Keratinocyte (primary cell): ENCODE data around the gene HES3. TPM values are rescaled to one million over a fixed set of nuclear protein-coding genes. Genes with fewer than 3 reads are reported as not detected.

ENCODE experiments used
- DNase-seq: peaks from one replicate; pipeline ENCODE4 v3.0.0-alpha.2; 2011; ENCODE audit warnings: low read depth, missing footprints, low spot score
- FAIRE-seq: peaks from 2 replicates; lab custom pipeline; 2011; peaks lifted over from hg19 to GRCh38; lab: Jason Lieb, UNC
- H2AFZ ChIP-seq: 2 replicates; pipeline ENCODE4 v1.6.0; 2012; ENCODE audit warnings: low read length, control low read depth, inconsistent platforms; ENCODE audit not compliant: control insufficient read depth
- H3K27ac ChIP-seq: 2 replicates; pipeline ENCODE4 v1.5.1; 2011; ENCODE audit warnings: low read length; ENCODE audit not compliant: control insufficient read depth, insufficient read depth
- H3K27me3 ChIP-seq: 3 replicates; pipeline ENCODE4 v1.6.0; 2011; ENCODE audit warnings: low read length; ENCODE audit not compliant: control insufficient read depth, insufficient read depth; ENCODE audit errors: extremely low read depth
- H3K36me3 ChIP-seq, 2 experiments: 2 replicates in 1 of 2; 3 replicates in 1 of 2; pipeline ENCODE4 v1.5.1; 2011; ENCODE audit warnings: low read length in 2 of 2, mild to moderate bottlenecking in 1 of 2; ENCODE audit not compliant: control insufficient read depth in 2 of 2, insufficient read depth in 2 of 2; ENCODE audit errors: extremely low read depth in 1 of 2
- H3K4me1 ChIP-seq: 3 replicates; pipeline ENCODE4 v1.5.1; 2011; ENCODE audit warnings: low read length; ENCODE audit not compliant: control insufficient read depth, insufficient read depth; ENCODE audit errors: extremely low read depth
- H3K4me2 ChIP-seq: 3 replicates; pipeline ENCODE4 v1.6.0; 2011; ENCODE audit warnings: low read depth, low read length; ENCODE audit not compliant: control insufficient read depth, insufficient read depth; ENCODE audit errors: extremely low read depth
- H3K4me3 ChIP-seq, 3 experiments: fragments of 200-600 bp in 1 of 3; sonication (generic) in 1 of 3; 2 replicates in 2 of 3; 3 replicates in 1 of 3; pipeline ENCODE4 v1.5.1; 2011 to 2016; ENCODE audit warnings: low read length in 3 of 3, mild to moderate bottlenecking in 3 of 3, control low read depth in 2 of 3, inconsistent platforms in 1 of 3, low read depth in 1 of 3, mixed read lengths in 1 of 3, mixed run types in 1 of 3, moderate library complexity in 1 of 3; ENCODE audit not compliant: control insufficient read depth in 2 of 3, insufficient read depth in 2 of 3; ENCODE audit errors: extremely low read depth in 1 of 3
- H3K79me2 ChIP-seq: 2 replicates; pipeline ENCODE4 v1.6.0; 2012; ENCODE audit warnings: low read length; ENCODE audit not compliant: control insufficient read depth, insufficient read depth
- H3K9ac ChIP-seq: 3 replicates; pipeline ENCODE4 v1.6.0; 2011; ENCODE audit warnings: low read length; ENCODE audit not compliant: control insufficient read depth, insufficient read depth; ENCODE audit errors: extremely low read depth
- H3K9me1 ChIP-seq: 3 replicates; pipeline ENCODE4 v1.6.0; 2011; ENCODE audit warnings: low read length; ENCODE audit not compliant: control insufficient read depth, insufficient read depth; ENCODE audit errors: extremely low read depth
- H3K9me3 ChIP-seq: 2 replicates; pipeline ENCODE4 v1.5.1; 2012; ENCODE audit warnings: low read depth, low read length; ENCODE audit not compliant: control insufficient read depth
- H4K20me1 ChIP-seq: 3 replicates; pipeline ENCODE4 v1.6.0; 2011; ENCODE audit warnings: low read length; ENCODE audit not compliant: control insufficient read depth, insufficient read depth; ENCODE audit errors: extremely low read depth
- EZH2 ChIP-seq: IDR thresholded peaks from one replicate; pipeline ENCODE4 v1.6.1; 2012; ENCODE audit warnings: inconsistent platforms, mild to moderate bottlenecking, low read length, moderate library complexity
- dilution Hi-C: fragments of 300-500 bp; cut with MboI; formaldehyde crosslinking; loops from one replicate; pipeline ENCODE4 v1.7.0; 2020; ENCODE audit warnings: low sequenced_read_pairs; ENCODE audit not compliant: extremely low pct_ligation_motif_present
- polyA plus RNA-seq, 5 experiments: library from polyadenylated mRNA; depleted of rRNA in 3 of 5; stranded (reverse) in 3 of 5; stranded (forward) in 1 of 5; unstranded in 1 of 5; fragments of >200 nt; gene quantifications; 1 replicate in 1 of 5; 2 replicates in 3 of 5; 3 replicates in 1 of 5; pipeline versions ENCODE4 v1.2.1 to v1.2.3, GENCODE V29; 2011 to 2012; ENCODE audit warnings: missing spikeins in 2 of 5, low read depth in 1 of 5, low replicate concordance in 1 of 5
- TF ChIP-seq, protein P1 (sequence below), 3 experiments: IDR thresholded peaks in 1 of 3; conservative IDR thresholded peaks in 1 of 3; optimal IDR thresholded peaks in 1 of 3; 2 replicates in 2 of 3; 3 replicates in 1 of 3; pipeline versions ENCODE3 to v1.5.1; 2011; ENCODE audit warnings: low read length in 3 of 3, mild to moderate bottlenecking in 3 of 3, moderate library complexity in 2 of 3, control low read depth in 1 of 3, inconsistent platforms in 1 of 3; ENCODE audit not compliant: insufficient read depth in 2 of 3; ENCODE audit errors: extremely low read depth in 1 of 3

HES3 gene
- polyA plus RNA-seq, 1 donor (not counting 4 experiments of a cell fraction or from before 2014, with no cell fraction given): not detected

DNA sequence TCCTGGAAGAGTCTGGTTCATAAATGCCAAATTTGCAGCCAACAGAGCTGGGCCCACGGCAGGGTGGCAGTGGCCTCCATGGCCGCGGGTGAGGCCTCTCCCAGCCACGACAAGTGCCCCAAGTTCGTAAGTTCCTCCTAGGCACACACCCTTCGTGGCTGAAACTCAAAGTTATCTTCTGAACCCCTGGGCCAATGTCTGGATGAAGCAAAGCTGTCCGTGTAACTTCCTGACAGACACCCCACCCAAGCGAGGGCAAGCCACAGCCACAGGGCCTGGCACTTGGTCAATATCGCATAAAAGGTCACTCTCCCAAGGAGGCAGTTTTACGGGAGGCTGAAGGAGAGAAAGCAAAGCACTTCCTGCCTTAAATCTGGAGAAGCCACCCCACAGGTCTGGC lies 44.7 kb downstream of the HES3 start:
- H3K79me2 ChIP-seq: no peaks in the 10 kb centered on the region
- dilution Hi-C loops: no loop called here
- H3K4me2 ChIP-seq: no peak overlapping the region
- H3K36me3 ChIP-seq: peaks cover 21 to 41% of the 10 kb centered on the region in 2 experiments
- FAIRE-seq: no peak
- TF ChIP-seq, protein P1, sequence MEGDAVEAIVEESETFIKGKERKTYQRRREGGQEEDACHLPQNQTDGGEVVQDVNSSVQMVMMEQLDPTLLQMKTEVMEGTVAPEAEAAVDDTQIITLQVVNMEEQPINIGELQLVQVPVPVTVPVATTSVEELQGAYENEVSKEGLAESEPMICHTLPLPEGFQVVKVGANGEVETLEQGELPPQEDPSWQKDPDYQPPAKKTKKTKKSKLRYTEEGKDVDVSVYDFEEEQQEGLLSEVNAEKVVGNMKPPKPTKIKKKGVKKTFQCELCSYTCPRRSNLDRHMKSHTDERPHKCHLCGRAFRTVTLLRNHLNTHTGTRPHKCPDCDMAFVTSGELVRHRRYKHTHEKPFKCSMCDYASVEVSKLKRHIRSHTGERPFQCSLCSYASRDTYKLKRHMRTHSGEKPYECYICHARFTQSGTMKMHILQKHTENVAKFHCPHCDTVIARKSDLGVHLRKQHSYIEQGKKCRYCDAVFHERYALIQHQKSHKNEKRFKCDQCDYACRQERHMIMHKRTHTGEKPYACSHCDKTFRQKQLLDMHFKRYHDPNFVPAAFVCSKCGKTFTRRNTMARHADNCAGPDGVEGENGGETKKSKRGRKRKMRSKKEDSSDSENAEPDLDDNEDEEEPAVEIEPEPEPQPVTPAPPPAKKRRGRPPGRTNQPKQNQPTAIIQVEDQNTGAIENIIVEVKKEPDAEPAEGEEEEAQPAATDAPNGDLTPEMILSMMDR (optimal IDR thresholded peaks at IDR 0.05 in 1 of 3, IDR thresholded peaks at IDR 0.05 in 1 of 3, conservative IDR thresholded peaks at IDR 0.05 in 1 of 3; ENCODE audit: extremely low read depth in 1 of 3, insufficient read depth in 2 of 3, low read length in 3 of 3): no peak
- TF ChIP-seq EZH2: no peak
- no peaks in the 10 kb centered on the region for H4K20me1 ChIP-seq
- H3K9ac ChIP-seq: no peak overlapping the region
- H3K4me1 ChIP-seq: no peaks in the 10 kb centered on the region
- H3K27me3 ChIP-seq: no peaks in the 10 kb centered on the region
- no peaks in the 10 kb centered on the region for H3K9me3 ChIP-seq
- H3K4me3 ChIP-seq: no peak overlapping the region
- no peaks in the 10 kb centered on the region for H3K9me1 ChIP-seq
- H2AFZ ChIP-seq: no peak overlapping the region
- H3K27ac ChIP-seq: no peak overlapping the region
- no peak for DNase-seq

DNA sequence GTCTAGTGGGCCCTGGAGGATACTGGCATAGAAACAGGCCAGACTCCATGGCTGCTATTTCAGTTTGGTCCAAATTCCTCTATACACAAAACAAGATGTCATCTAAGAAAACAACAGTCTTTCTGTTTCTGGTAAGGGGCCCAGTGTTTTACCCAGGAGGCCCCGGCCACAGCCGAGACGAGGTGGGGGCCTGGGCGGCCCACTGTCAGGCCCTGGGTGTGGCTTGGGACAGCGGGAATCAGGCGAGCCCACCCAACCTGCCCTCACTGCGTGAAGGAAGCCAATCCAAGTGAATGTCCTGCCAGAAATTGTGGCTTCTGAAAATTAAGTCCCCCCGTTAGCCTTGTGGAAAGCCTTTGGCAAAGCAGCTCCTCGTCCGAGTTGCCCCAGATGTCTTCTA lies 48.1 kb downstream of the HES3 start:
- no peak for TF ChIP-seq EZH2
- TF ChIP-seq, protein P1 (optimal IDR thresholded peaks at IDR 0.05 in 1 of 3, IDR thresholded peaks at IDR 0.05 in 1 of 3, conservative IDR thresholded peaks at IDR 0.05 in 1 of 3; ENCODE audit: extremely low read depth in 1 of 3, insufficient read depth in 2 of 3, low read length in 3 of 3): no peak
- FAIRE-seq: no peak

More for the DNA sequence above, 48.1 kb downstream of the HES3 start:
- Histone ChIP-seq H2AFZ (no peak overlapping the region), H3K27ac (no peak overlapping the region), H3K27me3 (no peaks in the 10 kb centered on the region), H3K36me3 (peaks cover 34 to 39% of the 10 kb centered on the region in 2 experiments), H3K9me1 (no peaks in the 10 kb centered on the region), H3K9ac (no peak overlapping the region), H3K4me3 (no peak overlapping the region), H3K9me3 (no peaks in the 10 kb centered on the region), H4K20me1 (no peaks in the 10 kb centered on the region), H3K4me2 (no peak overlapping the region), H3K4me1 (peaks cover 10% of the 10 kb centered on the region), H3K79me2 (peaks cover 3% of the 10 kb centered on the region)
- no peak for DNase-seq
- dilution Hi-C loops: no loop called here
